ENCODE measurements around the gene PDE12.
A peak's percentile ranks its signal among the peaks of the same experiment; 100 is the strongest.

Gene PDE12

GRCh38 chr3:57555738-57556458, at the start of gene PDE12:
Gene PDE12, plus strand, starts transcription at chr3:57556274. Its CDS starts 106 bp downstream, at chr3:57556380.
- peak; percentile 59 for DNase-seq

GRCh38 chr3:57512166-57512565, 43.9 kb upstream of the PDE12 start:
- DNase-seq = no peak

- no peak for DNase-seq
Measured at GRCh38 chr3:57518276-57518915, 37.7 kb upstream of the PDE12 start.

GRCh38 chr3:57530071-57530608, 25.9 kb upstream of the PDE12 start:
- DNase-seq = no peak

GRCh38 chr3:57538465-57538864, 17.6 kb upstream of the PDE12 start:
- DNase-seq = no peak

GRCh38 chr3:57544181-57545125, 11.6 kb upstream of the PDE12 start, which contains the start of gene DNAH12:
Gene DNAH12, minus strand, starts transcription at chr3:57544344. Its CDS starts 1,474 bp downstream, at chr3:57542870.
- no peak for DNase-seq

- DNase-seq = no peak
Measured at GRCh38 chr3:57545636-57546268, 10.3 kb upstream of the PDE12 start.

- DNase-seq = no peak
Measured at GRCh38 chr3:57546616-57547015, 9.5 kb upstream of the PDE12 start.

GRCh38 chr3:57555306-57555705, 768 bp upstream of the PDE12 start:
- no peak for DNase-seq

GRCh38 chr3:57556459-57557084, 498 bp downstream of the PDE12 start:
- DNase-seq = no peak

GRCh38 chr3:57557085-57557537, 1.0 kb downstream of the PDE12 start:
- DNase-seq = no peak

GRCh38 chr3:57559526-57559925, 3.5 kb downstream of the PDE12 start:
- no peak for DNase-seq

- no peak for DNase-seq
Measured at GRCh38 chr3:57569859-57570450, 13.9 kb downstream of the PDE12 start.

GRCh38 chr3:57570878-57571277, 14.8 kb downstream of the PDE12 start:
- no peak for DNase-seq

- no peak for DNase-seq
Measured at GRCh38 chr3:57572096-57572495, 16.0 kb downstream of the PDE12 start.

- DNase-seq = no peak
Measured at GRCh38 chr3:57575966-57576626, 20.0 kb downstream of the PDE12 start.

GRCh38 chr3:57577801-57578200, 21.7 kb downstream of the PDE12 start:
- no peak for DNase-seq

- DNase-seq = no peak
Measured at GRCh38 chr3:57582474-57583168, 26.5 kb downstream of the PDE12 start.

- no peak for DNase-seq
Measured at GRCh38 chr3:57583544-57583943, 27.5 kb downstream of the PDE12 start.

GRCh38 chr3:57586778-57587177, 30.7 kb downstream of the PDE12 start:
- DNase-seq = no peak
